22Rv1 (cell line): ENCODE results near the gene KRTAP5-8.
"Not testable (repeated sequence)": the region's sequence is repeated elsewhere in the genome, so short reads cannot be mapped to it uniquely, and the experiment has no call there.

Source experiments
- H3K27ac ChIP-seq: fragments of 450-650 bp; 2 replicates; pipeline ENCODE4 v1.5.1; 2017
- CTCF ChIP-seq: fragments of 450-650 bp; IDR thresholded peaks from 2 replicates; pipeline ENCODE4 v1.5.1; 2017; ENCODE audit warnings: mild to moderate bottlenecking
- ZFX ChIP-seq: fragments of 450-650 bp; IDR thresholded peaks from 2 replicates; pipeline ENCODE4 v1.6.1; 2017; ENCODE audit warnings: antibody characterized with exemption, borderline replicate concordance

The KRTAP5-8 gene

GRCh38 chr11:71568704-71569349 is 31.0 kb downstream of the KRTAP5-8 start:
- TF ChIP-seq ZFX = no peak
- TF ChIP-seq CTCF = no peak
- H3K27ac ChIP-seq = no peak overlapping the region

- H3K27ac ChIP-seq = not testable (repeated sequence)
These were observed 33.5 kb downstream of the KRTAP5-8 start for GRCh38 chr11:71571101-71571850.

GRCh38 chr11:71572811-71573210 is 35.0 kb downstream of the KRTAP5-8 start:
- no peak overlapping the region for H3K27ac ChIP-seq
- TF ChIP-seq CTCF (no peak), ZFX (no peak)

GRCh38 chr11:71574418-71574817 is 36.6 kb downstream of the KRTAP5-8 start:
- TF ChIP-seq CTCF (no peak), ZFX (no peak)
- H3K27ac ChIP-seq = no peak overlapping the region

GRCh38 chr11:71575723-71576424 is 38.0 kb downstream of the KRTAP5-8 start:
- H3K27ac ChIP-seq = no peak overlapping the region
- TF ChIP-seq ZFX = no peak

GRCh38 chr11:71576688-71577465 is 39.1 kb downstream of the KRTAP5-8 start:
- not testable (repeated sequence) for H3K27ac ChIP-seq

GRCh38 chr11:71577469-71578004 is 39.7 kb downstream of the KRTAP5-8 start:
- TF ChIP-seq ZFX (no peak), CTCF (no peak)

GRCh38 chr11:71579513-71579912 is 41.7 kb downstream of the KRTAP5-8 start:
- not testable (repeated sequence) for H3K27ac ChIP-seq

More at GRCh38 chr11:71577469-71578004, 39.7 kb downstream of the KRTAP5-8 start:
- no peak overlapping the region for H3K27ac ChIP-seq
